ENCODE data around the gene AMELX.

AMELX gene

GRCh38 chrX:11293113-11293512 lies at the start of gene AMELX:
Gene AMELX (plus strand): TSS chrX:11293413. CDS start chrX:11294789, 1,376 bp downstream.
- no peak for DNase-seq

GRCh38 chrX:11244636-11245035 lies 48.6 kb upstream of the AMELX start:
- no peak for DNase-seq

GRCh38 chrX:11254417-11255109 lies 38.6 kb upstream of the AMELX start:
- no peak for DNase-seq

GRCh38 chrX:11257290-11257689 lies 35.9 kb upstream of the AMELX start:
- DNase-seq = no peak

- no peak for DNase-seq
Observed at GRCh38 chrX:11257711-11258110, 35.5 kb upstream of the AMELX start.

GRCh38 chrX:11259437-11259836 lies 33.8 kb upstream of the AMELX start:
- DNase-seq = no peak

GRCh38 chrX:11261260-11261659 lies 32.0 kb upstream of the AMELX start:
- DNase-seq = no peak

GRCh38 chrX:11264925-11265324 lies 28.3 kb upstream of the AMELX start:
- no peak for DNase-seq

GRCh38 chrX:11265352-11265751 lies 27.9 kb upstream of the AMELX start:
- no peak for DNase-seq

- no peak for DNase-seq
Observed at GRCh38 chrX:11266573-11267003, 26.6 kb upstream of the AMELX start.

GRCh38 chrX:11267425-11267824 lies 25.8 kb upstream of the AMELX start:
- no peak for DNase-seq

- DNase-seq = no peak
Observed at GRCh38 chrX:11269006-11269405, 24.2 kb upstream of the AMELX start.

- DNase-seq = no peak
Observed at GRCh38 chrX:11269996-11270395, 23.2 kb upstream of the AMELX start.

GRCh38 chrX:11272290-11272689 lies 20.9 kb upstream of the AMELX start:
- DNase-seq = no peak

GRCh38 chrX:11272863-11273262 lies 20.4 kb upstream of the AMELX start:
- no peak for DNase-seq

- DNase-seq = no peak
Observed at GRCh38 chrX:11273544-11273943, 19.7 kb upstream of the AMELX start.

GRCh38 chrX:11282043-11282442 lies 11.2 kb upstream of the AMELX start:
- no peak for DNase-seq

- no peak for DNase-seq
Observed at GRCh38 chrX:11285651-11286050, 7.6 kb upstream of the AMELX start.

- DNase-seq = no peak
Observed at GRCh38 chrX:11287505-11287904, 5.7 kb upstream of the AMELX start.

GRCh38 chrX:11290416-11291102 lies 2.7 kb upstream of the AMELX start:
- no peak for DNase-seq

- no peak for DNase-seq
Observed at GRCh38 chrX:11296051-11296450, 2.8 kb downstream of the AMELX start.

GRCh38 chrX:11298600-11298999 lies 5.4 kb downstream of the AMELX start:
- no peak for DNase-seq

GRCh38 chrX:11304829-11305228 lies 11.6 kb downstream of the AMELX start:
- DNase-seq = no peak

GRCh38 chrX:11305641-11306040 lies 12.4 kb downstream of the AMELX start:
- no peak for DNase-seq

GRCh38 chrX:11309220-11309619 lies 16.0 kb downstream of the AMELX start:
- DNase-seq = no peak

All from activated effector memory CD4-positive, alpha-beta T cell treated with anti-CD3 and anti-CD28 coated beads, Interleukin-2, amount 50 U/mL, for 16 hours (primary cell).